Activated naive CD8-positive, alpha-beta T cell (primary cell): ENCODE results near the gene SLC17A3.

ENCODE experiments used
- H3K27ac Mint-ChIP-seq: one replicate; pipeline ENCODE4 v1.8.0; 2021; ENCODE audit warnings: mixed read lengths
- H3K27me3 Mint-ChIP-seq: one replicate; pipeline ENCODE4 v1.8.0; 2021; ENCODE audit warnings: mixed read lengths
- H3K36me3 Mint-ChIP-seq: one replicate; pipeline ENCODE4 v1.8.0; 2021; ENCODE audit warnings: mixed read lengths
- H3K4me1 Mint-ChIP-seq: one replicate; pipeline ENCODE4 v1.8.0; 2021; ENCODE audit warnings: low read depth, mixed read lengths
- H3K4me3 Mint-ChIP-seq: one replicate; pipeline ENCODE4 v1.8.0; 2021; ENCODE audit warnings: mild to moderate bottlenecking, mixed read lengths
- H3K9me3 Mint-ChIP-seq: one replicate; pipeline ENCODE4 v1.8.0; 2021; ENCODE audit warnings: low read depth, mixed read lengths

The SLC17A3 gene, protein sequence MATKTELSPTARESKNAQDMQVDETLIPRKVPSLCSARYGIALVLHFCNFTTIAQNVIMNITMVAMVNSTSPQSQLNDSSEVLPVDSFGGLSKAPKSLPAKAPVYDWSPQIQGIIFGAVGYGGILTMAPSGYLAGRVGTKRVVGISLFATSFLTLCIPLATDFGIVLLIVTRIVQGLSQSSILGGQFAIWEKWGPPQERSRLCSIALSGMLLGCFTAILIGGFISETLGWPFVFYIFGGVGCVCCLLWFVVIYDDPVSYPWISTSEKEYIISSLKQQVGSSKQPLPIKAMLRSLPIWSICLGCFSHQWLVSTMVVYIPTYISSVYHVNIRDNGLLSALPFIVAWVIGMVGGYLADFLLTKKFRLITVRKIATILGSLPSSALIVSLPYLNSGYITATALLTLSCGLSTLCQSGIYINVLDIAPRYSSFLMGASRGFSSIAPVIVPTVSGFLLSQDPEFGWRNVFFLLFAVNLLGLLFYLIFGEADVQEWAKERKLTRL

DNA sequence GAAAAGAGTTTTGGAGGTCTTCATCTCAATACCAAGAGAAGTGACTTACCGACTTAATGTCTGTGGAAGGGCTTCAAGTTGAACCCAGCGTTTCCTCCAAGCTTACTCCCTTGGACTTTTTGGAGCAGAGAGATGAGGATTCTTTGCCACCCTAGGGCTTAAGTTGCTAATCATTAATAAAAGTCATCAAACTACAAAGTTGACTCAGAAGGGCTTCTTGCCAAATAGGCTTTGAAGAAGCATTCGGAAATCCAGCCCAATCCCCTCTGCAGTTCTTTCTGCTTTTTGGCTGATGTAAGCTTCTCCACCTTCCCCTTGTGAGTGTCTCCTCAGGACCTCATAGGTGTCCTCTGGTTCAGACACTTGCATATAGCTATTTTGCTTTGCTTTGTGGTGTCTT, at the start of gene SLC17A3:
TSS of gene SLC17A3 (minus strand) at position 126 of the 400 bp plus-strand sequence. CDS start 5,856 bp downstream, outside the sequence.
- H3K4me1 Mint-ChIP-seq = peaks cover 21% of the 10 kb centered on the region
- H3K36me3 Mint-ChIP-seq = no peaks in the 10 kb centered on the region
- H3K9me3 Mint-ChIP-seq = no peaks in the 10 kb centered on the region
- no peak within 1 kb of the TSS for H3K4me3 Mint-ChIP-seq
- H3K27me3 Mint-ChIP-seq = peaks cover 2% of the 10 kb centered on the region
- no peak within 1 kb of the TSS for H3K27ac Mint-ChIP-seq

DNA sequence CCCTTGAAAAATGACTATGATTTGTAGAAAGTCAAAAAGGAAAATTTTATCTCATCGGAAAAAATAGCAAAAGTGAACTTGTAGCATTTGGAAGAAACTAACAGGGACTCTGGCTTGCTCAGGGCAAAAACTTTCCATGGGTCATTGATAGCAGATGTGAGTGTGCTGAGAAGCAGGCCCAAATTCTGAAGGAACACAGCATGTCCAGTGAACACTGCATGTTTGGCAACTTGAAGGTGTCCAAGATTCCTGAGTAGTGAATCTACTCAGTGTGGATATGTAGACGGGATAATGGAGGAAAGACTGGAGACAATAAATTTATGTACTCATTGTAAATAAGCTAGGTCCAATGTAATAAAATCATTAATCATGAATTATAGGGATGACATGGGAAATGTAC, 48.3 kb upstream of the SLC17A3 start:
- Mint-ChIP-seq H3K27me3 (no peaks in the 10 kb centered on the region), H3K4me3 (no peak overlapping the region), H3K9me3 (no peaks in the 10 kb centered on the region), H3K4me1 (peaks cover 9% of the 10 kb centered on the region), H3K36me3 (peaks cover 2% of the 10 kb centered on the region), H3K27ac (no peak overlapping the region)

DNA sequence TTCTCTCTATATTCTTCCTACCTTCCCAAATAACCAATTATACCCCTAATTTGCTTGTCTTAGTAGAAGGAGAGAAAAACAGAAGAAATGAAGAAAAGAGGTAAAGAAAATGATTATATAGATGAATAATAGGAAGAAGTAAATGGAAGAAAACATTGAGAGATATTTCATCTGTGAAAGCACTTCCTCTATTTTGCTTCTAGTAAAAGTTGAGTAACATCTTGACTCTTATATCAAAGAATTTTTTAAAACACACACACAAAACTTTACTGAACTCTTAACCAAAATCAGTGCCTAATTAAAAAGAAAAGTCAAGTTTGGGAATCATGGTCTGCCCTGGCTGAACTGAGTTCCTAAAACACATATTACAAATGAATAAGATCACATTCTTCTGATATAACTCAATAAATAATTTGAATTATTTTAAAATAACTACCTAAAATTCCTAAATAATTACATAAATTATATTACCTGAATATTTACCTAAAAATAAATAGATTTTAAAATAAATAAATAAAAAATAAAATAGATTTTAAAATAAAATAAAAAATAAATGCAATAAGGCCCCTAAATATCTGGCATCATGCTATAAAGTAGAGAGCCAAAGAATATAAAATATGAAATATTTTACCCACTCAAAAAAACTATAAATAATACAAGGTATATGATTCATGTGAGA, 47.6 kb upstream of the SLC17A3 start:
- Mint-ChIP-seq H3K4me3 (no peak overlapping the region), H3K9me3 (no peaks in the 10 kb centered on the region), H3K27me3 (no peaks in the 10 kb centered on the region), H3K36me3 (peaks cover 2% of the 10 kb centered on the region), H3K27ac (no peak overlapping the region), H3K4me1 (peaks cover 9% of the 10 kb centered on the region)

DNA sequence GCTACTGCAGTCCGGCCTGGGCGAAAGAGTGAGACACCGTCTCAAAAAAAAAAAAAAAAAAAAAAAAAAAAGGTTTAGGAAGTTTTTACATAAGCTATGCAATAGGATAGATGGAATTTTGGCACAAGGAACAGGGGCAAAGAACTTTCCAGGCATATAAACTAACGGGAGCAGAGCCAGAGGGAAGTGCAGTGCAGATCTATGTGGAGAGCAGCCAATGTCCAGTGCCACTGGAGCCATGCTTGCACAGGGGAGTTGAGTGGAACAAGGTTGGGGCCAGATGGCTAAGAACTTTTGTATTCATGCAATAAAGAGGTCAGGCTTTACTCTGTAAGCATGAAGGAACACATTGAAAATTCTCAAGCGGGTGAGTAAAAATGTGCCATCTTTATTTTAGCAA, 45.6 kb upstream of the SLC17A3 start:
- peaks cover 2% of the 10 kb centered on the region for H3K36me3 Mint-ChIP-seq
- no peaks in the 10 kb centered on the region for H3K27me3 Mint-ChIP-seq
- H3K4me3 Mint-ChIP-seq = no peak overlapping the region
- peaks cover 9% of the 10 kb centered on the region for H3K4me1 Mint-ChIP-seq
- no peaks in the 10 kb centered on the region for H3K9me3 Mint-ChIP-seq
- H3K27ac Mint-ChIP-seq = no peak overlapping the region

- peaks cover 9% of the 10 kb centered on the region for H3K4me1 Mint-ChIP-seq
Measured at GRCh38 chr6:25918083-25918683, 44.1 kb upstream of the SLC17A3 start.

GRCh38 chr6:25916789-25917490, 42.9 kb upstream of the SLC17A3 start:
- Mint-ChIP-seq H3K9me3 (no peaks in the 10 kb centered on the region), H3K4me3 (no peak overlapping the region)

More at GRCh38 chr6:25918083-25918683, 44.1 kb upstream of the SLC17A3 start:
- no peaks in the 10 kb centered on the region for H3K9me3 Mint-ChIP-seq
- H3K27ac Mint-ChIP-seq = peak overlapping the region; percentile 65
- H3K36me3 Mint-ChIP-seq = peaks cover 2% of the 10 kb centered on the region
- H3K27me3 Mint-ChIP-seq = no peaks in the 10 kb centered on the region
- H3K4me3 Mint-ChIP-seq = no peak overlapping the region

DNA sequence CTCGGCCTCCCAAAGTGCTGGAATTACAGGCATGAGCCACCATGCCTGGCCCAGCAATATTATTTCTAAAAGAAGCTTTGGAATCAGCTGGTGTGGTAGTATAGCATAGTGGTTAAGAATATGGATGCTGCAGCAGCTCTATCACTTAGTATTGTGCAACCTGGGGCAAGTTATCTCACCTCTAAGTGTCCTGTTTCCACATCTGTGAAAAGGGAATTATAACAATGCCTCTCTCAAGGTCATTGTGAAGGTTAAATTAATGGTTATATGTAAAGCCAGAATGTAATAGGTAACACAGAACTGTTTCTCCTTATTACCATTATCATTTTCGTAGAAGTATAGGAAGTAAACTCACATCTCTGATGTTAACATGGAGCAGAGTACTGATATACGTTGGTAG, 42.3 kb upstream of the SLC17A3 start:
- H3K9me3 Mint-ChIP-seq = no peaks in the 10 kb centered on the region
- no peak overlapping the region for H3K27ac Mint-ChIP-seq
- peaks cover 1% of the 10 kb centered on the region for H3K27me3 Mint-ChIP-seq
- no peaks in the 10 kb centered on the region for H3K36me3 Mint-ChIP-seq
- H3K4me1 Mint-ChIP-seq = peaks cover 9% of the 10 kb centered on the region
- H3K4me3 Mint-ChIP-seq = no peak overlapping the region

More at GRCh38 chr6:25916789-25917490, 42.9 kb upstream of the SLC17A3 start:
- Mint-ChIP-seq H3K27me3 (peaks cover 1% of the 10 kb centered on the region), H3K36me3 (no peaks in the 10 kb centered on the region), H3K27ac (no peak overlapping the region), H3K4me1 (peaks cover 9% of the 10 kb centered on the region)

DNA sequence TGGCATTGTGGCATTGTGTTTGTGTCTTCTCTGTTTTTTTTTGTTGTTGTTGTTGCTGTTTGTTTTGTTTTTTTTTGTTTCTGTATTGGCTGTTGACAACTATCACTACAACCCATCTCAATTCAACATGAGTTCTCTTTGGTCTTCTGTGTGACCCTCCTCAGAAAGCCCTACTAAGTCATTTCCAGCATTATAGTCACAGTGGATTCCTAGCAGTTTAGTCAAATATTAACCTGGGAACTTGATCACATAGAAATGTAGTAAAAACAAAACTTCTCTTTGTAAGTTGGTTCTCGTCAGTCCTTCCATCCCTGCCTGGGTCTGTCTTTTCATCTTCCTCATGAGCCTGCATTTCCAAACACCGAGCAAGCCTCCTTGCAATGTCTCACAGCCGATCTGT, 39.7 kb upstream of the SLC17A3 start:
- Mint-ChIP-seq H3K4me3 (no peak overlapping the region), H3K4me1 (peaks cover 9% of the 10 kb centered on the region), H3K9me3 (no peaks in the 10 kb centered on the region), H3K27me3 (peaks cover 1% of the 10 kb centered on the region), H3K36me3 (no peaks in the 10 kb centered on the region), H3K27ac (no peak overlapping the region)

DNA sequence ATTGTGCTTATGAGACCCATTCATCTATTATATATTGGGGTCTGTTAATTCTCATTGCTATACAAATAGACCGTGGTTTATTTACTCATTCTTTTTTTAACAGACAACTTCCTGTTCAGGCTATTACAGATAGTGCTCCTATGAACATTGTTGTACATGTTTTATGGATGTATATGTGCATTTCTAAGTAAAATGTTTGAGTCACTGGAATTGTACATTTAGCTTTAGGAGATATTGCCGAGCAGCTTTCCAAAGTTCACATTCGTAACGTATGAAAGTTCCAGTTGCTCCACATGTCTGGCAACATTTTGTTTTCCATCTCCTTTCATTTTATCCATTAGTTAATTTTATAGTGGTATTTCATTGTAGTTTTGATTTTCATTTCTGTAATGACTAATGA, 37.3 kb upstream of the SLC17A3 start:
- Mint-ChIP-seq H3K27ac (no peak overlapping the region), H3K27me3 (peaks cover 2% of the 10 kb centered on the region), H3K4me3 (no peak overlapping the region), H3K36me3 (no peaks in the 10 kb centered on the region), H3K9me3 (no peaks in the 10 kb centered on the region), H3K4me1 (no peaks in the 10 kb centered on the region)

GRCh38 chr6:25907475-25908014, 33.5 kb upstream of the SLC17A3 start:
- H3K4me1 Mint-ChIP-seq = no peaks in the 10 kb centered on the region
- H3K27me3 Mint-ChIP-seq = peaks cover 5% of the 10 kb centered on the region
- H3K36me3 Mint-ChIP-seq = no peaks in the 10 kb centered on the region
- H3K4me3 Mint-ChIP-seq = no peak overlapping the region
- no peak overlapping the region for H3K27ac Mint-ChIP-seq
- H3K9me3 Mint-ChIP-seq = no peaks in the 10 kb centered on the region

DNA sequence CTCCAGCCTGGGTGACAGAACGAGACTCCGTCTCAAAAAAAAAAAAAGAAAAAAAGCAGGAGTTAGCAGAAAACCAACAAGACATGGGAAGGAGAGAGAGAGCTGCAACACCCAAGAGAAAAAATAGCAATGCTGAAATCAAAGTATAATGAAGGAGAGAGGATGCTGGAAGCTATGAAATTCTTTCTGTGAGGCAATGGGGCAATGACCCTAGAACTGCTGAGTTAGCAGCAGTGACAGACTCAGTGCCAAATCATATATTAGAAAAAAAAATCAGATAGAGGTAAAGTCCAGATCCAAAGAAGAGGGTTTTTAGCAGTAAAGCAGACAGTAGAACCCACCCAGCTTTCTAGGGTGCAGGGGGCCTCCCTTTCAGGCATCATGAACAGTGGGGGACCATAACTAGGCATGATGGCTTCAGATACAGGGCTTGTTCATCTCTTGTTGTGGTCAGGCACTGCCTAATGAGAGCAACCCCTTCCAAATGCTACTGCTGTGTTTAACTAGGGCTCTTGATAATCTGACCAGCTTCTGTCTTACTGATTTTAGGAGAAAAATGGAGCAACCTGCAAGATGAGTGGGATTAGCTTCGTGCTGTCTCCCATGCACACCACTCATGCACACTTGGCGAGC, 29.5 kb upstream of the SLC17A3 start:
- Mint-ChIP-seq H3K9me3 (no peaks in the 10 kb centered on the region), H3K27me3 (peaks cover 4% of the 10 kb centered on the region), H3K4me1 (no peaks in the 10 kb centered on the region), H3K4me3 (no peak overlapping the region), H3K27ac (no peak overlapping the region), H3K36me3 (no peaks in the 10 kb centered on the region)

- no peak overlapping the region for H3K4me3 Mint-ChIP-seq
- H3K9me3 Mint-ChIP-seq = no peaks in the 10 kb centered on the region
- no peak overlapping the region for H3K27ac Mint-ChIP-seq
- H3K4me1 Mint-ChIP-seq = no peaks in the 10 kb centered on the region
- H3K27me3 Mint-ChIP-seq = peaks cover 6% of the 10 kb centered on the region
- no peaks in the 10 kb centered on the region for H3K36me3 Mint-ChIP-seq
Measured at GRCh38 chr6:25902071-25902470, 28.0 kb upstream of the SLC17A3 start.

DNA sequence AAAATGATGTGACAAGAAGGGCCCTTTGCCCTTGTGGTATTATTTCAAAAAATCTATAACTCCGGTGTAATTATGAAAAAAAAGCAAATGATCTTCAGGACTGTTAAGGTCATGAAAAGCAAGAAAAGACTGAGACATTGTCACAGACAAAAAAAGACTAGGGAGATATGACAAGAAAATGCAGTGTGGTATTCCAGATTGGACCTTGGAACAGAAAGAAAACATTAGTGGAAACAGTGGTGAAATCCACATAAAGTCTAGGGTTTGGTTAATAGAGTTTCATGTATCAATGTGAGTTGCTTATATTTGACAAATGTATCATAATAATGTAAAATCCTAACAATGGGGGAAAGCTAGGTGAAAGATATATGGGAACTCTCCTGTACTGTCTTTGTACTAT, 26.8 kb upstream of the SLC17A3 start:
- no peaks in the 10 kb centered on the region for H3K36me3 Mint-ChIP-seq
- no peaks in the 10 kb centered on the region for H3K9me3 Mint-ChIP-seq
- H3K4me3 Mint-ChIP-seq = no peak overlapping the region
- H3K4me1 Mint-ChIP-seq = no peaks in the 10 kb centered on the region
- peaks cover 6% of the 10 kb centered on the region for H3K27me3 Mint-ChIP-seq
- no peak overlapping the region for H3K27ac Mint-ChIP-seq
